ENCODE results near the gene NLN. TPM values are rescaled to one million over a fixed set of nuclear protein-coding genes. Genes with fewer than 3 reads are reported as not detected.

The NLN gene
- total RNA-seq, 1 donor from 2014 or later, result 13.8 TPM

DNA sequence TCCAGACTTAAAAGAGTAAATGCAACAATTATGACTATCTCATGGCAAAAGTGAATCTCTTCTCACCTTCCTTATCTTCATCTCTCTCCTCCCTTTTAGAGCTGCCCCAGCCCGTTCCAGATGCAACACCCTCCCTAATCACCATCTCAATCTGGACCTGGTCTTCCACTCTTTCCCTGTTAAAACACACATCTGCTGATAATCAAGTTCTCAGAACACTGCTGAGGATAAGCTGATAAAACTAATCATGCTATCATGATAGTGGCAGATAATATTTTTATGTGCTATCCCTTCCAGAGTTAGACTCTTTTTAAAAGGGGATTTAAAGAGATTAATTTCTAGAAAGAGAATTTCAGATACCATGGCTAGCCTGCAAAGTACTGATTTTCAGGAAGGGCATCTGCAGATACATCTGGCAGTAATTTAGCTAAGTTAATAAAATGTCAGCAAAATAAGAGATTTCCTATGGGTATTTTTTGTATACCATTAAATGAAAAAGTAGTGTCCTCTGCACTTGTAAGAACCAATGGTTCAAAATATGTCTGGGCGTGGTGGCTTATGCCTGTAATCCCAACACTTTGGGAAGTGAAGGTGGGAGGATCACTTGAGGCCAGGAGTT lies 17.3 kb upstream of the NLN start:
- H3K27ac ChIP-seq, result no peak overlapping the region
- intact Hi-C loops (cut with DNase I), result no loop called here
- TF ChIP-seq, protein P1, sequence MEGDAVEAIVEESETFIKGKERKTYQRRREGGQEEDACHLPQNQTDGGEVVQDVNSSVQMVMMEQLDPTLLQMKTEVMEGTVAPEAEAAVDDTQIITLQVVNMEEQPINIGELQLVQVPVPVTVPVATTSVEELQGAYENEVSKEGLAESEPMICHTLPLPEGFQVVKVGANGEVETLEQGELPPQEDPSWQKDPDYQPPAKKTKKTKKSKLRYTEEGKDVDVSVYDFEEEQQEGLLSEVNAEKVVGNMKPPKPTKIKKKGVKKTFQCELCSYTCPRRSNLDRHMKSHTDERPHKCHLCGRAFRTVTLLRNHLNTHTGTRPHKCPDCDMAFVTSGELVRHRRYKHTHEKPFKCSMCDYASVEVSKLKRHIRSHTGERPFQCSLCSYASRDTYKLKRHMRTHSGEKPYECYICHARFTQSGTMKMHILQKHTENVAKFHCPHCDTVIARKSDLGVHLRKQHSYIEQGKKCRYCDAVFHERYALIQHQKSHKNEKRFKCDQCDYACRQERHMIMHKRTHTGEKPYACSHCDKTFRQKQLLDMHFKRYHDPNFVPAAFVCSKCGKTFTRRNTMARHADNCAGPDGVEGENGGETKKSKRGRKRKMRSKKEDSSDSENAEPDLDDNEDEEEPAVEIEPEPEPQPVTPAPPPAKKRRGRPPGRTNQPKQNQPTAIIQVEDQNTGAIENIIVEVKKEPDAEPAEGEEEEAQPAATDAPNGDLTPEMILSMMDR (IDR thresholded peaks at IDR 0.05), result no peak
- H3K9me3 ChIP-seq, result no peaks in the 10 kb centered on the region
- peaks cover 17% of the 10 kb centered on the region for H3K36me3 ChIP-seq
- no peak for ATAC-seq
- no peaks in the 10 kb centered on the region for H3K27me3 ChIP-seq (ENCODE audit: low read depth)
- H3K4me3 ChIP-seq, result no peak overlapping the region
- H3K4me1 ChIP-seq, result no peaks in the 10 kb centered on the region
- DNase-seq, result no peak

- peaks cover 33% of the 10 kb centered on the region for H3K36me3 ChIP-seq
- TF ChIP-seq, protein P1 (IDR thresholded peaks at IDR 0.05), result no peak
- intact Hi-C loops (cut with DNase I), result no loop called here
Measured at GRCh38 chr5:65707663-65708062, 14.3 kb upstream of the NLN start.

GRCh38 chr5:65708145-65708544 lies 13.9 kb upstream of the NLN start:
- Histone ChIP-seq H3K4me3 (no peak overlapping the region), H3K36me3 (peaks cover 32% of the 10 kb centered on the region), H3K27ac (no peak overlapping the region), H3K9me3 (no peaks in the 10 kb centered on the region), H3K4me1 (no peaks in the 10 kb centered on the region), H3K27me3 (ENCODE audit: low read depth) (no peaks in the 10 kb centered on the region)
- TF ChIP-seq, protein P1 (IDR thresholded peaks at IDR 0.05), result no peak
- intact Hi-C loops (cut with DNase I), result no loop called here
- DNase-seq (no peak), ATAC-seq (no peak)

More at GRCh38 chr5:65707663-65708062, 14.3 kb upstream of the NLN start:
- Histone ChIP-seq H3K9me3 (no peaks in the 10 kb centered on the region), H3K4me1 (no peaks in the 10 kb centered on the region), H3K27me3 (ENCODE audit: low read depth) (no peaks in the 10 kb centered on the region), H3K27ac (no peak overlapping the region), H3K4me3 (no peak overlapping the region)
- ATAC-seq (no peak), DNase-seq (no peak)

DNA sequence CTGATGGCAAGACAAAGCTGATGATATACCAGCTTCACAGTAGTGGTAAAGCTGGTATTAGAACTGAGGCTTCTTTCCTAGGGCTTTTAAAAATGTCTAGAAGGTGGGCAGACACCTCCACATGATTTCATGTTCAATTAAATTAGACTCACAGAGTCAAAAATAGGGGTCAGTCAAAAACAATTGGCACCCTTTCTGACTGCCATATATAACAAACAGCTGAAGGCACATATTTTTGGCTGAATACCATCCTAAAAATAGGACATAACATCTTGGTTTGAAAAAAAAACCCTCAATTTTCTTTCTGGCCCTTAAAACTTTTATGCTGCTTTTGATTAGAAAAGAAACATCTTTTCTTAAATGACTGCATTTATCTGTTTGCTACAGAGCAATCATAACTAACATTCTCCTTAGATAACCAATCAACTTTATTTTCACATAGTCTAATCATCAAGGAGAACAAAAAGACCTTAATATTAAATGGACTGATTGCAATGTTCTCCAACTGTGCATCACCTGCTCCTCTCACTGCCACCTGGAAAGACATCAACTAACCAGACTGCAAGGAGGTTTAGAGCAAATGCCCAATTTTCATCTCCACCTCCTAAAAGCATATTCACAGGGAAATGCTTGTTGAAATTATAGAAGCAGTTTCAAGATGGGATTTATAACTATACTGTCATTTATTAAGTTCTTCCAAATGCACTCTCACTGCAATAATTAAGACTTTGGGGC lies 3.3 kb upstream of the NLN start:
- Histone ChIP-seq H3K27ac (no peak overlapping the region), H3K36me3 (no peaks in the 10 kb centered on the region), H3K27me3 (ENCODE audit: low read depth) (no peaks in the 10 kb centered on the region), H3K9me3 (no peaks in the 10 kb centered on the region), H3K4me3 (no peak overlapping the region), H3K4me1 (peaks cover 13% of the 10 kb centered on the region)
- no peak for DNase-seq
- intact Hi-C loops (cut with DNase I), result no loop called here
- TF ChIP-seq, protein P1 (IDR thresholded peaks at IDR 0.05), result no peak
- ATAC-seq, result no peak

- ATAC-seq (peak; percentile 39 to 40), DNase-seq (peak; percentile 57)
- intact Hi-C loops (cut with DNase I), result no loop called here
Measured at GRCh38 chr5:65721050-65721719, 820 bp upstream of the NLN start.

More at GRCh38 chr5:65721050-65721719, 820 bp upstream of the NLN start:
- Histone ChIP-seq H3K4me3 (peak overlapping the region; percentile 96), H3K27ac (peak overlapping the region; percentile 84), H3K27me3 (ENCODE audit: low read depth) (no peaks in the 10 kb centered on the region), H3K36me3 (no peaks in the 10 kb centered on the region), H3K4me1 (peaks cover 13% of the 10 kb centered on the region), H3K9me3 (no peaks in the 10 kb centered on the region)
- TF ChIP-seq, protein P1 (IDR thresholded peaks at IDR 0.05), result no peak
